ENCODE measurements around the gene PARD6G. TPM values are rescaled to one million over a fixed set of nuclear protein-coding genes. Genes with fewer than 3 reads are reported as not detected.

Gene PARD6G
- total RNA-seq, 1 donor from 2014 or later = 21.8 TPM

- Mint-ChIP-seq H3K4me1 (peaks cover 3% of the 10 kb centered on the region), H3K27me3 (ENCODE audit: insufficient read depth, low read depth) (peaks cover 4% of the 10 kb centered on the region), H3K36me3 (no peaks in the 10 kb centered on the region), H3K4me3 (no peak overlapping the region), H3K9me3 (peaks cover 31% of the 10 kb centered on the region), H3K27ac (no peak overlapping the region)
- peaks cover 4% of the 10 kb centered on the region for H3K27me3 ChIP-seq
- H3F3A ChIP-seq (ENCODE audit: low read depth) = no peaks in the 10 kb centered on the region
- no peak overlapping the region for H2AFZ ChIP-seq (replicated peaks)
- no peak overlapping the region for H3K4me2 ChIP-seq
- no peaks in the 10 kb centered on the region for H3K36me3 ChIP-seq
- no peaks in the 10 kb centered on the region for H3K79me2 ChIP-seq (ENCODE audit: low read depth)
- TF ChIP-seq EZH2 (IDR thresholded peaks at IDR 0.05) = no peak
- TF ChIP-seq CTCF (IDR thresholded peaks at IDR 0.05) = no peak
- no peak for TF ChIP-seq EZH2phosphoT487 (IDR thresholded peaks at IDR 0.05)
- DNase-seq (ENCODE audit: low spot score) = no peak
- no peak overlapping the region for H3K27ac ChIP-seq
- no peak overlapping the region for H3K9ac ChIP-seq
- no peaks in the 10 kb centered on the region for H4K20me1 ChIP-seq (ENCODE audit: low read depth)
- no peaks in the 10 kb centered on the region for H3K9me3 ChIP-seq (ENCODE audit: low read depth)
- H3K4me3 ChIP-seq = no peak overlapping the region
- no peaks in the 10 kb centered on the region for H3K4me1 ChIP-seq
These were observed 6.7 kb upstream of the PARD6G start for GRCh38 chr18:80253871-80254492.

- Histone ChIP-seq H3K4me3 (no peak overlapping the region), H3K4me2 (no peak overlapping the region), H3K9ac (no peak overlapping the region), H3K9me3 (ENCODE audit: low read depth) (no peaks in the 10 kb centered on the region), H2AFZ (replicated peaks) (no peak overlapping the region), H3K4me1 (no peaks in the 10 kb centered on the region), H3K79me2 (ENCODE audit: low read depth) (no peaks in the 10 kb centered on the region), H3K27ac (no peak overlapping the region), H3F3A (ENCODE audit: low read depth) (no peaks in the 10 kb centered on the region), H3K27me3 (peaks cover 12% of the 10 kb centered on the region), H3K36me3 (no peaks in the 10 kb centered on the region), H4K20me1 (ENCODE audit: low read depth) (no peaks in the 10 kb centered on the region)
- Mint-ChIP-seq H3K36me3 (no peaks in the 10 kb centered on the region), H3K4me1 (peaks cover 3% of the 10 kb centered on the region), H3K27ac (no peak overlapping the region), H3K4me3 (no peak overlapping the region), H3K27me3 (ENCODE audit: insufficient read depth, low read depth) (peaks cover 4% of the 10 kb centered on the region), H3K9me3 (peaks cover 31% of the 10 kb centered on the region)
- TF ChIP-seq EZH2phosphoT487 (IDR thresholded peaks at IDR 0.05) = no peak
- TF ChIP-seq EZH2 (IDR thresholded peaks at IDR 0.05) = no peak
- TF ChIP-seq CTCF (IDR thresholded peaks at IDR 0.05) = no peak
- no peak for DNase-seq (ENCODE audit: low spot score)
These were observed 5.9 kb upstream of the PARD6G start for GRCh38 chr18:80253236-80253635.

GRCh38 chr18:80252136-80252535 lies 4.8 kb upstream of the PARD6G start:
- Histone ChIP-seq H3K36me3 (no peaks in the 10 kb centered on the region), H3F3A (ENCODE audit: low read depth) (peaks cover 7% of the 10 kb centered on the region), H3K4me1 (no peaks in the 10 kb centered on the region), H3K27me3 (peaks cover 16% of the 10 kb centered on the region), H3K9ac (no peak overlapping the region), H4K20me1 (ENCODE audit: low read depth) (no peaks in the 10 kb centered on the region), H2AFZ (replicated peaks) (no peak overlapping the region), H3K27ac (no peak overlapping the region), H3K4me3 (no peak overlapping the region), H3K79me2 (ENCODE audit: low read depth) (no peaks in the 10 kb centered on the region), H3K9me3 (ENCODE audit: low read depth) (no peaks in the 10 kb centered on the region), H3K4me2 (no peak overlapping the region)
- H3K27me3 Mint-ChIP-seq (ENCODE audit: insufficient read depth, low read depth) = no peaks in the 10 kb centered on the region
- H3K36me3 Mint-ChIP-seq = no peaks in the 10 kb centered on the region
- TF ChIP-seq CTCF (IDR thresholded peaks at IDR 0.05) = no peak
- no peak for TF ChIP-seq EZH2phosphoT487 (IDR thresholded peaks at IDR 0.05)
- TF ChIP-seq EZH2 (IDR thresholded peaks at IDR 0.05) = no peak
- DNase-seq (ENCODE audit: low spot score) = no peak
- H3K9me3 Mint-ChIP-seq = peaks cover 22% of the 10 kb centered on the region
- H3K27ac Mint-ChIP-seq = no peak overlapping the region
- H3K4me1 Mint-ChIP-seq = peaks cover 3% of the 10 kb centered on the region
- no peak overlapping the region for H3K4me3 Mint-ChIP-seq

Data from neural progenitor cell (in vitro differentiated cells).